Adrenal gland (tissue), 5 donors: Measurements from ENCODE around the gene EXOC3L1.

Experiments
- POLR2A ChIP-seq, 2 donors: fragments of 450-650 bp; IDR thresholded peaks; one replicate each; pipeline ENCODE4 v1.6.1; 2017; ENCODE audit warnings: antibody characterized with exemption in 2 of 2, mild to moderate bottlenecking in 2 of 2, moderate library complexity in 1 of 2
- TF ChIP-seq, protein P1 (sequence below), 6 experiments: fragments of 450-650 bp in 4 of 6; fragments of 200-600 bp in 2 of 6; sonication (generic) in 1 of 6; IDR thresholded peaks; 1 replicate in 5 of 6; 2 replicates in 1 of 6; pipeline versions ENCODE4 v1.5.1 to v1.8.0; 2016 to 2021; ENCODE audit warnings: antibody characterized with exemption in 6 of 6, mild to moderate bottlenecking in 2 of 6, moderate library complexity in 1 of 6
- donor health status: DM: no; HTN: no; CAD: no.

DNA sequence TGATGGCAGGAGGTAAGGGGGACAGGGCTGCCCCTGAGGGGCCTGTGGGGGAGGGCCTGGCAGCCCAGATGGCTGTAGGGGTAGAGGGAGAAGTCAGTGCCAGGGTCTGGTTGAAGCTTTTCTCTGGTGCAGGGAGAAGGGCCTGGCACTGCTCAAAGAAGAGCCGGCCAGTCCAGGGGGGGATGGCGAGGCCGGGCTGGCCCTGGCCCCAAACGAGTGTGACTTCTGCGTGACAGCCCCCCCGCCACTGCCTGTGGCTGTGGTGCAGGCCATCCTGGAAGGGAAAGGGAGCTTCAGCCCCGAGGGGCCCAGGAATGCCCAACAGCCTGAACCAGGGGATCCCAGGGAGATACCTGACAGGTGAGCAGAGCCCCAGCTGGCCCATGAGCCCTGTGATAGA lies 22.3 kb downstream of the EXOC3L1 start:
- TF ChIP-seq POLR2A (IDR thresholded peaks at IDR 0.05), result no peak
- TF ChIP-seq, protein P1, sequence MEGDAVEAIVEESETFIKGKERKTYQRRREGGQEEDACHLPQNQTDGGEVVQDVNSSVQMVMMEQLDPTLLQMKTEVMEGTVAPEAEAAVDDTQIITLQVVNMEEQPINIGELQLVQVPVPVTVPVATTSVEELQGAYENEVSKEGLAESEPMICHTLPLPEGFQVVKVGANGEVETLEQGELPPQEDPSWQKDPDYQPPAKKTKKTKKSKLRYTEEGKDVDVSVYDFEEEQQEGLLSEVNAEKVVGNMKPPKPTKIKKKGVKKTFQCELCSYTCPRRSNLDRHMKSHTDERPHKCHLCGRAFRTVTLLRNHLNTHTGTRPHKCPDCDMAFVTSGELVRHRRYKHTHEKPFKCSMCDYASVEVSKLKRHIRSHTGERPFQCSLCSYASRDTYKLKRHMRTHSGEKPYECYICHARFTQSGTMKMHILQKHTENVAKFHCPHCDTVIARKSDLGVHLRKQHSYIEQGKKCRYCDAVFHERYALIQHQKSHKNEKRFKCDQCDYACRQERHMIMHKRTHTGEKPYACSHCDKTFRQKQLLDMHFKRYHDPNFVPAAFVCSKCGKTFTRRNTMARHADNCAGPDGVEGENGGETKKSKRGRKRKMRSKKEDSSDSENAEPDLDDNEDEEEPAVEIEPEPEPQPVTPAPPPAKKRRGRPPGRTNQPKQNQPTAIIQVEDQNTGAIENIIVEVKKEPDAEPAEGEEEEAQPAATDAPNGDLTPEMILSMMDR (IDR thresholded peaks at IDR 0.05), result no peak
